ENCODE data around the gene SLC49A4.
A peak's percentile ranks its signal among the peaks of the same experiment; 100 is the strongest.

Gene SLC49A4

DNA sequence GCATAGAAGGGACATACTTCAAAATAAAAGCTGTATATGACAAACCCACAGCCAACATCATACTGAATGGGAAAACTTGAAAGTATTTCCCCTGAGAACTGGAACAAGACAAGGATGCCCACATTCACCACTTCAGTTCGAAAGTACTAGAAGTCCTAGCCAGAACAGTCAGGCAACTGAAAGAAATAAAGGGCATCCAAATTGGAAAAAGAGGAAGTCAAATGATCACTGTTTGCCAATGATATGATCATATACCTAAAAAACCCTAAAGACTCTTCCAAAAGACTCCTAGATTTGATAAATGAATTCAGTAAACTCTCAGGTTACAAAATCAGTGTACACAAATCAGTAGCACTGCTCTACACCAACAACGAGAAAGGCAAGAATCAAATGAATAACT is 40.7 kb downstream of the SLC49A4 start:
- no peak for DNase-seq (ENCODE audit: low read depth)

GRCh38 chr3:122843604-122844003 is 48.7 kb downstream of the SLC49A4 start:
- H3K4me3 ChIP-seq (ENCODE audit: low read depth, low read length) = no peak overlapping the region
- no peak for DNase-seq (ENCODE audit: low read depth)

More for the DNA sequence above, 40.7 kb downstream of the SLC49A4 start:
- H3K4me3 ChIP-seq (ENCODE audit: low read depth, low read length) = no peak overlapping the region

GRCh38 chr3:122857019-122857418 is 62.1 kb downstream of the SLC49A4 start:
- peak; percentile 25 for DNase-seq (ENCODE audit: low read depth)
- H3K4me3 ChIP-seq (ENCODE audit: low read depth, low read length) = no peak overlapping the region

DNA sequence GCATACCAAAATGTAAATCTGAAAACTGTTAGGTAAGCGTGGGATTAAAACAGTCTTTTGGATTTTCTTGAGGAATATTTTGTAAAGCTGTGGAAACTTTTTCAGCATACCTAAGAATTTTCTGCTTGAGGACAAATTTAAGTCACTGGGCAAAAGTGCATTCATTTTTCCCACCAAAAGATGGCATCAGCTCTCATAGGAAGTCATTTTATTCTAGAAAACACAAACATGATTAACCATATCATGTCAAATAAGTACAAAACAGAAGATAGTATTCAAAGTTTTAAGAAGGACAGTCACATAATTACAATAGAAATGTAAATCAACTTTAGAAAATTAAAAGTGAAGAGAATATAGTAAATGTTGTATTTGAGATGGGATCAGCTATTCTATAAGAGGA is 63.5 kb downstream of the SLC49A4 start:
- no peak overlapping the region for H3K4me3 ChIP-seq (ENCODE audit: low read depth, low read length)
- DNase-seq (ENCODE audit: low read depth) = peak; percentile 1

DNA sequence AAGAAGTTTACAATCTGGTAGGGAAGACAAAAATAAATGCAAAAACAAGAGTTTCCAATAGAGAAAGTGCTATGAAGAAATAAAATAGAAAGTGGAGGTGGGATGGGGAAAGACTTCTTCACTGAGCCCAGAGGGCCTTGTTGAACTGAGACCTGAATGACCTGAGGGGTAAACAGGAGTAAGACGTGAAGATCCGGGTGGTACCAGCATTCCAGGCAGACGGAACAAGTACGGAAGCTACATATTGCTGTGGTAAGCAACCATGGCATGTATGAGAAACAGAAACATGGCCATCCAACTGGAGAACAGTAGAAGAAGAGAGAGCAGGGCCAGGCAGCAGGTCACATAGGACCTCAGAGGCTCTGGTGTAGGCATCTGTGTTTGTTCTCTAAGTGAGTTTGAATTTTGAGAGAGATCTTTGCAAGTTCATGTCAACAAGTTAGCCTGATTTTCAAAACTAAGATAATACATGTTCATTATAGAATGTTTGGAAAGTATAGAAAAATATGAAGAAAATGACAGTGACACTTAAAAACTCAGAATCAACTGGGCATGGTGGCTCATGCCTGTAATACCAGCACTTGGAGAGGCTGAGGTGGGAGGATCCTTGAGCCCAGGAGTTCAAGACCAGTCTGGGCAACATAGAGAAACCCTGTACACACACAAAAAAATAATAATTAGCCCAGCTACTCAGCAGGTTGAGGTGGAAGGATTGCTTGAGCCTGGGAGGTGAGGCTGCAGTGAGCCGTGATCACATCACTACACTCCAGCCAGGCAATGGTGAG is 64.3 kb downstream of the SLC49A4 start:
- DNase-seq (ENCODE audit: low read depth) = no peak
- no peak overlapping the region for H3K4me3 ChIP-seq (ENCODE audit: low read depth, low read length)

DNA sequence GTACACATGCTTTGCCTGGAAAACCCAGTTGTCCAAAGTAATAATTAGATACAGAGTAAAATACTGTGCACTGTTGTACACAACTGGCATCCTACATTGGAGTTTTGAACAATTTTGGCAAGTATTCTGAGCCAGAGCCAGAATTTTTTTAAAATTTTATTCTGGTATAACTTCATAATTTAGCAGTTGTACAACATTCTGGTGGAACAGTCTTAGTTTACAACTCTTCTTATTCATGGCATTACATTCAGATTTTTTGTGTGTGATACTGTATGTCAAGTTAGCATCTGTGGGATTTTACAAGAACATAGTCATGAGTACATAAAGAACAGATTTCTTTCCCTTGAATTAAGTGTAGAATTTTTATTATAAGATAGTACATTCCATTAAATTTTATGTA is 67.5 kb downstream of the SLC49A4 start:
- no peak overlapping the region for H3K4me3 ChIP-seq (ENCODE audit: low read depth, low read length)
- DNase-seq (ENCODE audit: low read depth) = no peak

DNA sequence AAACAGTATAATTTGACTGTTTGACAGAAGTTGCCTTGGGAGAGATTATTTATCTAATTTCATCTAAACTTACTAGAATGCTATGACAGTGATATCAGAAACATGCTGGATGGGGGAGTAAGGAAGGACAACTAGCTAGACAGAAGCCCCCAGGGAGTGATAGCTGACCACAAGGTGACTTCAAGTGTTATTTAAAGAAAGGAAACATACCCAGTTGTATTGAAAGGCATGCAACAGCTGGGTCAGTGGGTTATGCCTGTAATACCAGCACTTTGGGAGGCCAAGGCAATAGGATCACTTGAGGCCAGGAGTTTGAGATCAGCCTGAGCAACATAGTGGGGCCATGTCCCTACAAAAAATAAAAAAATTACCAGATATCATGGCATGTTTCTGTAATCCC is 69.6 kb downstream of the SLC49A4 start:
- no peak overlapping the region for H3K4me3 ChIP-seq (ENCODE audit: low read depth, low read length)
- peak; percentile 3 for DNase-seq (ENCODE audit: low read depth)

GRCh38 chr3:122868322-122868721 is 73.5 kb downstream of the SLC49A4 start:
- no peak for DNase-seq (ENCODE audit: low read depth)
- no peak overlapping the region for H3K4me3 ChIP-seq (ENCODE audit: low read depth, low read length)

GRCh38 chr3:122873741-122874515 is 79.1 kb downstream of the SLC49A4 start:
- DNase-seq (ENCODE audit: low read depth) = no peak
- H3K4me3 ChIP-seq (ENCODE audit: low read depth, low read length) = no peak overlapping the region

GRCh38 chr3:122875547-122876127 is 80.8 kb downstream of the SLC49A4 start:
- H3K4me3 ChIP-seq (ENCODE audit: low read depth, low read length) = no peak overlapping the region
- DNase-seq (ENCODE audit: low read depth) = no peak

- DNase-seq (ENCODE audit: low read depth) = no peak
- H3K4me3 ChIP-seq (ENCODE audit: low read depth, low read length) = no peak overlapping the region
These were observed 85.3 kb downstream of the SLC49A4 start for GRCh38 chr3:122880173-122880572.

DNA sequence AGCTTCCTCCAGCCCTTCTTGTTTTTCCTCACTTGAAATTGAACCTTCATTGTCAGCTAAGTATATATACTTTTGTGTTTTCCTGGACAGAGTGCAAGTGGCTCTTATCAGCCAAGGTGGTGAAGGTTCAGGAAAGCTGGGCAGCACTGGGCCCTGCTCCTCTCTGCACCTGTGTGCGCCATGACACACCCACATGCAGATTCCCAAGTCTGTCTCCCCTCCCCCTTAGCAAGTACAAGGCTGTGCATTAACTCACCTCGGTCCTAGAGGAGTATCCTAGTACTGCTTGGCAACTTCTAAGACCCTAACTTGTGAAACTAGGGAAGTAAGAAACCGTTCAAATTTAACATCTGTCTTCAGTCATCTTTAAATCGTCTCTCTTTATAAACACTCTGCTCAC is 85.8 kb downstream of the SLC49A4 start:
- DNase-seq (ENCODE audit: low read depth) = no peak
- no peak overlapping the region for H3K4me3 ChIP-seq (ENCODE audit: low read depth, low read length)

DNA sequence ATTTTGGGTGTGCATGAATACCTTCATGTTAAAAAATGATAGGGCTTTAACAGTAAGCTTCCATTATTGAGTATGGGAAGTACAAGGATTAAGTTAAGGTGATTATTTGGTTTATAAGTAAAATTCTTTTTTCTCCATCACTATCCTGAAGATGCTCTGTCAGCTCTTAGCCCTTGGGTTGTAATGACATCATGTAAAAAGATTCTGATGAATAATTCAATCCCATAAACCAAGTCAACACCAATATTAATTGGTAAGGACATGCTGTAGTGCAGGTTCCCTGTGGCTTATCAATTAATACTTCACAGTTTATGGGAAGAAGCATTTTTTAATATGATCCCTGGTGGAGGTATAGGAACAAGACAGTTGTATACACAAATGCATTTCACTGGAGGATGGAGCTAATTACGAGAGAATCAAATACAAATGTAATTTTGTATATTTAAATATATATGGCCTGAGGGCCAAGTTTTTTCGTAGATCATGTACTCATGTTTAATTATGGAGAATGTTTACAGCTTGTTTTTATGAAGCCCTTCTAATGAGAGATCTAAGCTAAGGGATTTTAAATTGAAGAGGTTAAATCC is 87.6 kb downstream of the SLC49A4 start:
- no peak for DNase-seq (ENCODE audit: low read depth)
- H3K4me3 ChIP-seq (ENCODE audit: low read depth, low read length) = no peak overlapping the region

DNA sequence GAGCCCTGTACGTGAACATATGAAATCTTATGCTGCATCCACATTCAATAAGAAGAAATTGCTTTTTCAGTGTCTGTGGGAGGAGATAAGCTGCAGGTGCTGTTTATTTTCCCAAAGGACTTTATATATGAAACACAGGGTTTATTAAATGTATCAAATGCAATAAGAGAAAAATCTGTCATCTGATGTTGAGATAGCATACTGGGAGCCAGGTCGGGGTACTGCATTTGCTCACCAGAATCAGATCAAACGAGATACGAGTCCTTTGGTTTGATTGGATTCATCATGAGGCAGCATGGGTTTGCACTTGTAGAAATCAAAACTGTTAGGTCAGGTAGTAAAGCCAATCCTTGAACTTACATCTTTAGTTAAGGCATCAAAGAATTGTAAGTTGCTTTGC is 91.4 kb downstream of the SLC49A4 start:
- DNase-seq (ENCODE audit: low read depth) = no peak
- H3K4me3 ChIP-seq (ENCODE audit: low read depth, low read length) = no peak overlapping the region

- no peak overlapping the region for H3K4me3 ChIP-seq (ENCODE audit: low read depth, low read length)
- no peak for DNase-seq (ENCODE audit: low read depth)
These were observed 92.1 kb downstream of the SLC49A4 start for GRCh38 chr3:122886946-122887345.

DNA sequence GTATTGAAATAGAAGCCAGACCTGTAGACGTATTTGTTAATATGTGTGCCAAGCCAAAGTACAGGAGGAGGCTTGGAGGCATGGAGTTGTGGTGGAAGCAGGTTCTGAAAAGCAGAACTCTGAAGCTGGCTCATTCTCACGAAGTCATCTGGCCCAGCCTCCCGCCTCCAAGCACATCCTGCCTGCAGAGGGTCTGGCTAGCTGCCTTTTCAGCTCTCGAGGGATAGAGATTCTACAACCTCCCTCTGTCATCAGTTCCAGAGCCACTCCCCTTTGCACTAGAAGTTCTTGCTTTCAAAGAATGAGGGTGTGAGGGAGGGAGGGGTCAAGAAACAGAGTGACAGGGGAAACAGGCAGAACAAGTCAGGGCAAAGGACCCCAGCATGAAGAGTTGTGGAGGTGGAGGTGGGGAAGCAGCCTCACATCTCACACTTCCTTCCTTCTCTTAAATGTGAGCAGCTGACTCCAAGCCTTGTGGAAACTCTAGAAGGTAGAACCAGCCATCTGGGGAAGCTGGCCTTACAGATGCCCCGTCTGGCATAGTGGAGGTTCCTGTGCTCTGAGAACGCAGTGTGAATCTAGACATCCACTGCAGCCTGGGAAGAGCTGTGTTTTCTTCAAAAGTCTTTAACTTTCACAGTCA is 95.3 kb downstream of the SLC49A4 start:
- DNase-seq (ENCODE audit: low read depth) = peak; percentile 74

GRCh38 chr3:122890720-122891220 is 95.9 kb downstream of the SLC49A4 start:
- no peak for DNase-seq (ENCODE audit: low read depth)
- H3K4me3 ChIP-seq (ENCODE audit: low read depth, low read length) = no peak overlapping the region

More for the DNA sequence above, 95.3 kb downstream of the SLC49A4 start:
- H3K4me3 ChIP-seq (ENCODE audit: low read depth, low read length) = no peak overlapping the region

- DNase-seq (ENCODE audit: low read depth) = no peak
- no peak overlapping the region for H3K4me3 ChIP-seq (ENCODE audit: low read depth, low read length)
These were observed 97.5 kb downstream of the SLC49A4 start for GRCh38 chr3:122892118-122892960.

- DNase-seq (ENCODE audit: low read depth) = no peak
- H3K4me3 ChIP-seq (ENCODE audit: low read depth, low read length) = no peak overlapping the region
These were observed 98.4 kb downstream of the SLC49A4 start for GRCh38 chr3:122893282-122893681.
